Coronary artery (tissue), 2 donors: ENCODE results near the gene DPT.

ENCODE experiments used
- DNase-seq: peaks from one replicate; pipeline ENCODE4 v3.0.0-alpha.2; 2017; ENCODE audit warnings: low spot score
- H3K27ac ChIP-seq, 2 donors: fragments of 200-600 bp; sonication (generic); one replicate each; pipeline ENCODE4 v1.5.1; 2016 to 2019
- H3K4me3 ChIP-seq: fragments of 200-600 bp; sonication (generic); 2 replicates; pipeline ENCODE4 v1.5.1; 2016; ENCODE audit warnings: mild to moderate bottlenecking, moderate library complexity
- TF ChIP-seq, protein P1 (sequence below): fragments of 200-600 bp; sonication (generic); IDR thresholded peaks from one replicate; pipeline ENCODE4 v1.5.1; 2019; ENCODE audit warnings: antibody characterized with exemption

Gene DPT

DNA sequence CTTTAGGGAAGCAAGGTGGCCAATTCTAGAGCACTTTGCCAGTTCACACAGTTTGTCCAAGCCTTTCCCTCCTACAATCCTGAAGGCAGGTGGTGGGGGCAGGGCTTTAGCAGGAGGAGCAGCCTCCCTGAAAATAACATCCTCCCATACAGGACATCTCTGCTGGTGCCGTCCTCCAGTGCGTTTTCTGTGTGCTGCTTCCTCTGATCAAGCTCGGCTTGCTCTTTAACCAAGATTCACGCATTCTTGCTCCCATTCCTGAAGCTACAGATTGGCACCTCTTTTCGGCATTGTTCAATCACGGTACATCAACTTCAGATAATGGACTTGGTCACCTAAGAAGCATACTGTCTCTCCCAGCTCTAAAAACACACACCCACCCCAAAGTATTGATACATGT, 7.5 kb upstream of the DPT start:
- H3K27ac ChIP-seq = no peak overlapping the region
- no peak overlapping the region for H3K4me3 ChIP-seq
- no peak for DNase-seq
- TF ChIP-seq, protein P1, sequence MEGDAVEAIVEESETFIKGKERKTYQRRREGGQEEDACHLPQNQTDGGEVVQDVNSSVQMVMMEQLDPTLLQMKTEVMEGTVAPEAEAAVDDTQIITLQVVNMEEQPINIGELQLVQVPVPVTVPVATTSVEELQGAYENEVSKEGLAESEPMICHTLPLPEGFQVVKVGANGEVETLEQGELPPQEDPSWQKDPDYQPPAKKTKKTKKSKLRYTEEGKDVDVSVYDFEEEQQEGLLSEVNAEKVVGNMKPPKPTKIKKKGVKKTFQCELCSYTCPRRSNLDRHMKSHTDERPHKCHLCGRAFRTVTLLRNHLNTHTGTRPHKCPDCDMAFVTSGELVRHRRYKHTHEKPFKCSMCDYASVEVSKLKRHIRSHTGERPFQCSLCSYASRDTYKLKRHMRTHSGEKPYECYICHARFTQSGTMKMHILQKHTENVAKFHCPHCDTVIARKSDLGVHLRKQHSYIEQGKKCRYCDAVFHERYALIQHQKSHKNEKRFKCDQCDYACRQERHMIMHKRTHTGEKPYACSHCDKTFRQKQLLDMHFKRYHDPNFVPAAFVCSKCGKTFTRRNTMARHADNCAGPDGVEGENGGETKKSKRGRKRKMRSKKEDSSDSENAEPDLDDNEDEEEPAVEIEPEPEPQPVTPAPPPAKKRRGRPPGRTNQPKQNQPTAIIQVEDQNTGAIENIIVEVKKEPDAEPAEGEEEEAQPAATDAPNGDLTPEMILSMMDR = no peak

GRCh38 chr1:168735974-168736373, 7.0 kb upstream of the DPT start:
- no peak for DNase-seq
- TF ChIP-seq, protein P1 = no peak
- Histone ChIP-seq H3K4me3 (no peak overlapping the region), H3K27ac (no peak overlapping the region)

DNA sequence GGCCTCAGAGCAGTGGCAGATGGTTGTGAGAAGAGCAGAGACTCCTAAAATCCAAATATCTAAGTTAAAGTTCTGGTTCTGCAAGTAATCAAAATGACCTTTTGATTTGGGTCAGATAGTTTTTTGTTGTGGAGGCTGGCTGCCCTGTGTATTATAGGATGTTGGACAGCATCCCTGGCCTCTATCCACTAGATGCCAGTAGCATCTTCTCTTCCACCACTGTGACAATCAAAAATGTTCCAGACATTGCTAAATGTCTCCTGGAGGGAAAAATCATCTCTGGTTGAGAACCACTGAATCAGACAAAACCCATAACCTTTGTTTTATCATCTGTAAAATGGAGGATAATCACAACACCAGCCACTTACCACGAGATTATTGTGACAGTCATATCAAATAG, 5.9 kb upstream of the DPT start:
- no peak overlapping the region for H3K27ac ChIP-seq
- TF ChIP-seq, protein P1 = no peak
- DNase-seq = no peak
- no peak overlapping the region for H3K4me3 ChIP-seq

DNA sequence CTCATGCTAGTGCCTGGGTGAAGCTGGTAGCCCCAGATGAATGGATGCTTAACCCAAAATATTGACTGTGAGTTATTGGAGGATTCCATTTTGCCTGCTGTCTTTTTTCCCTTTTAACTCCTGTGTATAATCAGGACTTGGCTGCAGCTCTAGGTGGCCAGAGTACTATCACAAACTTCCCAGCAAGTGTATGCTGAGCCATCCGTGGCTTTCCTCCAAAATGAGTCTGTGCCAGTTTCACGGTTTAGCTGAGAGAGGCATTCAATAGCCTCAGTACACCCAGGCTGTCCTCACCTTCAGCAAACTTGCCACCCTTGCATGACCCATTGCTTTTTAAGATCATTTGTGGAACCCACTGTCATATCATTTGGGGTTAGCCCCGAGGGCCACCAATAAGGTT, 5.3 kb upstream of the DPT start:
- DNase-seq = no peak
- Histone ChIP-seq H3K27ac (no peak overlapping the region), H3K4me3 (no peak overlapping the region)
- TF ChIP-seq, protein P1 = no peak

- DNase-seq = no peak
- Histone ChIP-seq H3K27ac (no peak overlapping the region), H3K4me3 (no peak overlapping the region)
- TF ChIP-seq, protein P1 = no peak
These were observed 4.2 kb upstream of the DPT start for GRCh38 chr1:168733241-168733640.

DNA sequence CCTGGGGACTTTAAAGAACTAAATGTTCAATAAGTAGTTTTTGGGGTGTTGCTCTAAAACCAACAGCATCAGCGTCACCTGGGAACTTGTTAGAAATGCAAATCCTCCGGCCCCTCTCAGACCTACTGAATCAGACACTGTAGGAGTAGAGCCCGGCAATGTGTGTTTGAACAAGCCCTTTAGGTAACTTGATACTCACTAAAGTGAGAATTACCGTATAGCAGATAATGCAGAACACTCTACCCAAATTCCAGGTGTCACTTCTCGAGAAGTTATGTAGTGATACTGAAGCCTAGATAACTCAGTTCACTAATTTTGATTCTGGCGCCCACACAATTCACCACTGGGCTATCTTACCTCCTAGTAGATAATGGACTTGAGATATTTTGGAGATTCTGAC, 3.7 kb upstream of the DPT start:
- Histone ChIP-seq H3K4me3 (no peak overlapping the region), H3K27ac (no peak overlapping the region)
- DNase-seq = no peak
- TF ChIP-seq, protein P1 = no peak

DNA sequence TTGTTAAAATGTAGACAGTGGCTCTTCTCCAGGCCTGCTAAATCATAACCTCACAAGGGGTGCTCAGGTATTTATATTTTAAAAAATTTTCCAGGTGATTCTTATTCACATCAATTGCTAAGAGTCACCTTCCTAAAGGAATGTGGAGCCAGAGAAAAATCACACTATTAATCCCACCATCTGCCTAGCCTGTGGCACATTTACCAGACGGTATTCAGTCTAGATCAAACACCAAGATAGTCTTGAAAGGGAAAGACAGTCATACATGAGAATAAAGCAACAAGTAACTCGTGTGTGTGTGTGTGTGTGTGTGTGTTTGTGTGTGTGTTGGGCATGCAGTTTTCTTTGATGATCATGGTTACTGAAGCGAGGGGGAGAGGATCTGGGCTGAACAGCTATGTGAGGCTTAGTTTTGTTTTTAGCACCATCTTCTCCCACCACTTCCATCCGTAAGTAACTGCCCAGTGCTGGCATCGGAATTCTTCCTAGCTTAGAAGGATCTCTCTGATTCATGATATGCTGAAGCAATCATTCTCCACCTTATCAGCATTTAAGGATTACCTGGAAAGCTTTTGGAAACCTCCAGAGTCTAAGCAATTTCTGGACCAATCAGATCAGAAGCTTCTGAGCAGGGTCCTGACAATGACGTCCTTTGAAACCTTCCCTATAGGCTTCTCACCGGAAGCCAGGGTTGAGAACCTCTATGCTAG, 2.4 kb upstream of the DPT start:
- DNase-seq = no peak
- no peak overlapping the region for H3K27ac ChIP-seq
- TF ChIP-seq, protein P1 = no peak
- no peak overlapping the region for H3K4me3 ChIP-seq
